GM19463 (cell line): ENCODE measurements around the gene ARFGAP2.
"Not testable (repeated sequence)": the region's sequence is repeated elsewhere in the genome, so short reads cannot be mapped to it uniquely, and the experiment has no call there.

ENCODE experiments used
- ATAC-seq: cut with Tn5 transposase; IDR thresholded peaks from one replicate; pipeline ENCODE4 v1.9.1; 2021; ENCODE audit warnings: mild to moderate bottlenecking, moderate library complexity; ENCODE audit not compliant: unreplicated experiment

The ARFGAP2 gene

GRCh38 chr11:47176328-47177228 is at the start of gene ARFGAP2:
TSS of gene ARFGAP2 (minus strand) at chr11:47176879. CDS start at chr11:47176853, 26 bp downstream.
- ATAC-seq: peak; percentile 92

- ATAC-seq: peak; percentile 68
Observed at GRCh38 chr11:47225552-47226400, 49.1 kb upstream of the ARFGAP2 start.

- ATAC-seq: no peak
Observed at GRCh38 chr11:47222696-47223095, 46.0 kb upstream of the ARFGAP2 start.

GRCh38 chr11:47220401-47220821 is 43.7 kb upstream of the ARFGAP2 start:
- ATAC-seq: no peak

GRCh38 chr11:47216121-47216798 is 39.6 kb upstream of the ARFGAP2 start:
- ATAC-seq: peak; percentile 32

GRCh38 chr11:47215366-47215910 is 38.8 kb upstream of the ARFGAP2 start:
- no peak for ATAC-seq

GRCh38 chr11:47213950-47214565 is 37.4 kb upstream of the ARFGAP2 start:
- peak; percentile 70 for ATAC-seq

GRCh38 chr11:47212938-47213337 is 36.3 kb upstream of the ARFGAP2 start:
- ATAC-seq: no peak

GRCh38 chr11:47208628-47209027 is 31.9 kb upstream of the ARFGAP2 start:
- no peak for ATAC-seq

- not testable (repeated sequence) for ATAC-seq
Observed at GRCh38 chr11:47208008-47208552, 31.4 kb upstream of the ARFGAP2 start.

- no peak for ATAC-seq
Observed at GRCh38 chr11:47207459-47207858, 30.8 kb upstream of the ARFGAP2 start.

GRCh38 chr11:47206577-47206976 is 29.9 kb upstream of the ARFGAP2 start:
- ATAC-seq: not testable (repeated sequence)

GRCh38 chr11:47204637-47204989 is 27.9 kb upstream of the ARFGAP2 start:
- ATAC-seq: no peak

GRCh38 chr11:47202576-47202975 is 25.9 kb upstream of the ARFGAP2 start:
- no peak for ATAC-seq

- ATAC-seq: no peak
Observed at GRCh38 chr11:47201015-47201414, 24.3 kb upstream of the ARFGAP2 start.

GRCh38 chr11:47198161-47198560 is 21.5 kb upstream of the ARFGAP2 start:
- not testable (repeated sequence) for ATAC-seq

GRCh38 chr11:47192111-47192510 is 15.4 kb upstream of the ARFGAP2 start:
- ATAC-seq: no peak

GRCh38 chr11:47191137-47191536 is 14.5 kb upstream of the ARFGAP2 start:
- not testable (repeated sequence) for ATAC-seq

- ATAC-seq: no peak
Observed at GRCh38 chr11:47189100-47189834, 12.6 kb upstream of the ARFGAP2 start.
